SK-N-SH treated with all-trans-retinoic acid at 6 μM for 48 hours (cell line): Measurements from ENCODE around the gene SYNPO.

ENCODE experiments used
- ARNTL ChIP-seq: fragments of 450-650 bp; formaldehyde crosslinking; IDR thresholded peaks from 2 replicates; pipeline ENCODE4 v1.5.0; 2020; ENCODE audit warnings: low read depth, mild to moderate bottlenecking, moderate library complexity, borderline replicate concordance
- BACH2 ChIP-seq: fragments of 250-450 bp; sonication (Bioruptor Pico); IDR thresholded peaks from 2 replicates; pipeline ENCODE4 v1.9.0; 2021; ENCODE audit warnings: mild to moderate bottlenecking, borderline replicate concordance
- GLIS3 ChIP-seq: fragments of 250-450 bp; sonication (Bioruptor Pico); IDR thresholded peaks from 2 replicates; pipeline ENCODE4 v1.5.0; 2020; ENCODE audit warnings: mild to moderate bottlenecking, moderate library complexity
- ISL1 ChIP-seq: fragments of 250-450 bp; sonication (Bioruptor Pico); IDR thresholded peaks from 2 replicates; pipeline ENCODE4 v2.1.2; 2022; ENCODE audit warnings: mild to moderate bottlenecking, moderate library complexity
- OSR1 ChIP-seq: fragments of 250-450 bp; sonication (Bioruptor Pico); IDR thresholded peaks from 2 replicates; pipeline ENCODE4 v1.8.0; 2022; ENCODE audit warnings: moderate library complexity, mild to moderate bottlenecking, inconsistent platforms
- PPARA ChIP-seq: fragments of 250-450 bp; sonication (Bioruptor Pico); IDR thresholded peaks from 2 replicates; pipeline ENCODE4 v1.5.0; 2020; ENCODE audit warnings: mild to moderate bottlenecking, borderline replicate concordance
- RARB ChIP-seq: fragments of 250-450 bp; sonication (Bioruptor Pico); IDR thresholded peaks from 2 replicates; pipeline ENCODE4 v1.8.0; 2021; ENCODE audit warnings: mild to moderate bottlenecking, moderate library complexity
- TOX ChIP-seq: fragments of 250-450 bp; sonication (Bioruptor Pico); IDR thresholded peaks from 2 replicates; pipeline ENCODE4 v1.8.0; 2021; ENCODE audit warnings: mild to moderate bottlenecking, moderate library complexity, borderline replicate concordance
- ZC3H10 ChIP-seq: fragments of 250-450 bp; sonication (Bioruptor Pico); IDR thresholded peaks from 2 replicates; pipeline ENCODE4 v1.5.1; 2021; ENCODE audit warnings: mild to moderate bottlenecking, moderate library complexity
- ZFP30 ChIP-seq: fragments of 450-650 bp; formaldehyde crosslinking; IDR thresholded peaks from 2 replicates; pipeline ENCODE4 v1.5.0; 2022; ENCODE audit warnings: mild to moderate bottlenecking, moderate library complexity
- TF ChIP-seq, protein P1 (sequence below): fragments of 250-450 bp; sonication (Bioruptor Pico); IDR thresholded peaks from 2 replicates; pipeline ENCODE4 v1.8.0; 2020; ENCODE audit warnings: mild to moderate bottlenecking, moderate library complexity, borderline replicate concordance

DNA sequence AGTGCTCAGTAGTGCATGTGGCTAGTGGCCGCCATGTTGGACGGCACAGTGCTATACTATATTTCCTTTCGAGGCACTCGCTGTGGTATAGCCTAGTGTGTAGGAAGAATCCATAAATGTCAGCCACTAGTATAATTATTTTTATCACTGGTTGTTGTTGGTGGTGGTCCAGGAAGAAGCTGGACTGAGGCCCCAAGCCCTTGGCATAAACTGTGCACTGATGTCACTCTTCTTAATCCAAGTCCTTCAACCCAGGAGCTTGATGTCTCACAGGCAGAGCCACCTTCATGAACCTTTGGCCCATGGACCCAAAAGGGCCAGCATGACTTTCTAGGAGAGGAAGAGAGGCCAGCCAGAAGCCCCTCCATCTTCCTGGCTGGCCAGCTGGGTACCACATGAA, 32.5 kb upstream of the SYNPO start:
- TF ChIP-seq GLIS3: no peak
- no peak for TF ChIP-seq ZFP30 (CRISPR knock-in tag)
- TF ChIP-seq ARNTL: no peak
- no peak for TF ChIP-seq TOX (CRISPR knock-in tag)
- TF ChIP-seq, protein P1, sequence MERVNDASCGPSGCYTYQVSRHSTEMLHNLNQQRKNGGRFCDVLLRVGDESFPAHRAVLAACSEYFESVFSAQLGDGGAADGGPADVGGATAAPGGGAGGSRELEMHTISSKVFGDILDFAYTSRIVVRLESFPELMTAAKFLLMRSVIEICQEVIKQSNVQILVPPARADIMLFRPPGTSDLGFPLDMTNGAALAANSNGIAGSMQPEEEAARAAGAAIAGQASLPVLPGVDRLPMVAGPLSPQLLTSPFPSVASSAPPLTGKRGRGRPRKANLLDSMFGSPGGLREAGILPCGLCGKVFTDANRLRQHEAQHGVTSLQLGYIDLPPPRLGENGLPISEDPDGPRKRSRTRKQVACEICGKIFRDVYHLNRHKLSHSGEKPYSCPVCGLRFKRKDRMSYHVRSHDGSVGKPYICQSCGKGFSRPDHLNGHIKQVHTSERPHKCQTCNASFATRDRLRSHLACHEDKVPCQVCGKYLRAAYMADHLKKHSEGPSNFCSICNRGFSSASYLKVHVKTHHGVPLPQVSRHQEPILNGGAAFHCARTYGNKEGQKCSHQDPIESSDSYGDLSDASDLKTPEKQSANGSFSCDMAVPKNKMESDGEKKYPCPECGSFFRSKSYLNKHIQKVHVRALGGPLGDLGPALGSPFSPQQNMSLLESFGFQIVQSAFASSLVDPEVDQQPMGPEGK (CRISPR knock-in tag): no peak
- no peak for TF ChIP-seq PPARA (CRISPR knock-in tag)
- no peak for TF ChIP-seq OSR1 (CRISPR knock-in tag)
- no peak for TF ChIP-seq RARB (CRISPR knock-in tag)
- no peak for TF ChIP-seq ISL1 (CRISPR knock-in tag)
- no peak for TF ChIP-seq BACH2 (CRISPR knock-in tag)
- TF ChIP-seq ZC3H10 (CRISPR knock-in tag): no peak
